ENCODE data around the gene CPA3.

The CPA3 gene, protein sequence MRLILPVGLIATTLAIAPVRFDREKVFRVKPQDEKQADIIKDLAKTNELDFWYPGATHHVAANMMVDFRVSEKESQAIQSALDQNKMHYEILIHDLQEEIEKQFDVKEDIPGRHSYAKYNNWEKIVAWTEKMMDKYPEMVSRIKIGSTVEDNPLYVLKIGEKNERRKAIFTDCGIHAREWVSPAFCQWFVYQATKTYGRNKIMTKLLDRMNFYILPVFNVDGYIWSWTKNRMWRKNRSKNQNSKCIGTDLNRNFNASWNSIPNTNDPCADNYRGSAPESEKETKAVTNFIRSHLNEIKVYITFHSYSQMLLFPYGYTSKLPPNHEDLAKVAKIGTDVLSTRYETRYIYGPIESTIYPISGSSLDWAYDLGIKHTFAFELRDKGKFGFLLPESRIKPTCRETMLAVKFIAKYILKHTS

DNA sequence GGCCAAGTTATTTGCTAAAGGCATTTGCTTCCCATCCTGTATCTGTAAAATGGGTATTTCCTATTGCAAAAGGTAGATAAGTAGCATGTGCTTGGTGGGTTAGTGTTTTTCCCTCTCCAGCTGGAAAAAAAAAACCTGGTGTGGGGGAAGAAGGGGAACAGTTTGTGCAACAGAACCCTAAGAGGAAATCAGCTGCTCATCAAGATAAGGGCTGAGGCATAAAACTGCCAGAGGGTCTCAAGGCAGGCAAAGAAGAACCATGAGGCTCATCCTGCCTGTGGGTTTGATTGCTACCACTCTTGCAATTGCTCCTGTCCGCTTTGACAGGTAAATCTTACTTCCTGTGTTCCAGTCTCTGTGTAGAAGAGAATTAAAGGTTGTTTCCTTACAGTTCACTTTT lies at the start of gene CPA3:
Gene CPA3, plus strand, starts transcription at position 248 of the 400 bp plus-strand sequence. Its CDS starts 12 bp downstream, at position 260.
- H3K4me1 ChIP-seq (ENCODE audit: insufficient read depth, low read length) = no peaks in the 10 kb centered on the region
- H3K36me3 ChIP-seq (ENCODE audit: insufficient read depth, low read length) = no peaks in the 10 kb centered on the region
- no peaks in the 10 kb centered on the region for H3K9me3 ChIP-seq (ENCODE audit: control insufficient read depth, insufficient read depth, low read length)
- H3K9ac ChIP-seq (ENCODE audit: low read depth, low read length) = no peak within 1 kb of the TSS

DNA sequence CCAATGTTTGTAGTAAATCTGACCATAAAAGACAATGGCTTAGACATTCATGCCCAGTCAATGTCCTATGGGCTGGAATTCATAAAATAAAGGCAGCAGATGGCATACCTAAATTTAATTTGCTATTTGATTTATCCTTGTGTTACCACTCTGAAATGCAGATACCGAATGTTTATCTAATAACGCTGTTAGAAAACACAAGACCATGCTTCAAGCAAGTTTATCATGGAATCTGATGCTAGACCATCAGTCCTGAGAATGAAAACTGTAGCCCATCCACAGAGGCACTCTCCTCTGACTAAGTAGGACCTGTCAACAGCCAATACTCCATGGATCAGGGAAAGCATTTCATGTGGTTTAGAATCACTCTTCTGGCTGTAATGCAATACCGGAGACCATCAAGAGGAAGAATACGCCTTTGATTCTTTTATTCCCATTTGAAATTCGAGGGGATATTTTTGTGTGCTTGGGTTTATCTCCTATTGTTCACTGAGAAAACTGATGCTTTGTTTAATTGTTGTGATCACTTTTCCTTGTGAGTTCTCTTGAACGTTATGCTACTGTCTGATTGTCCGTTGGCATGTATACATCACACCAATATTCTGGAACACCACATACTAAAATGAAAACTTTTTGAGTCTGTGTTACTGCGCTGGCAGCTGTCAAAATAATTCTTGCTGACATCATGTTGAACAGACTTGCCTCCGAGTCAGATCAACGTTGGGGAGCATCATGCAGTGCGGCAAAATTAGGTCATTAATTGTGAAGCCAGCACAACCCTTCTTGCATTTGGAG lies 49.6 kb upstream of the CPA3 start:
- H3K9ac ChIP-seq (ENCODE audit: low read depth, low read length) = no peak overlapping the region

DNA sequence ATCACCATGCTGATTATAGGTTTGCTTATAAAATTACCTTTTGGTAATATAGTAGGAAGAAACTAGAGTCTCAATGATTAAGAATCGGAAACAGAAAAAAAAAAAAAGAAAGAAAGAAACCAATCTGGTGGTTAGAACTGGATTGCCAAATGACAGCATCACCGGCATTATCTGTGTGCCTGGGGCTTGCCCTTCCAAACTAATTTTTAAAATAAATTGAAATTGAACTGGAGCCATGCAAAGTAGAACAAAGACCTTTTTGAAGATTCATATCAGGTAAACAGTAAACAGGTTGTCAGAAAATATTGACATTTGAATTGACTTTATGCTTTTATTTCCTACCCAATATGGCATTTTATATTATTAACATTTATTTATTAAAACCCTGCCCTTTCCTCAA lies 48.7 kb upstream of the CPA3 start:
- peaks cover 14% of the 10 kb centered on the region for H3K4me1 ChIP-seq (ENCODE audit: insufficient read depth, low read length)
- H3K36me3 ChIP-seq (ENCODE audit: insufficient read depth, low read length) = no peaks in the 10 kb centered on the region
- no peaks in the 10 kb centered on the region for H3K9me3 ChIP-seq (ENCODE audit: control insufficient read depth, insufficient read depth, low read length)
- no peak overlapping the region for H3K9ac ChIP-seq (ENCODE audit: low read depth, low read length)

More for the DNA sequence above, 49.6 kb upstream of the CPA3 start:
- peaks cover 7% of the 10 kb centered on the region for H3K4me1 ChIP-seq (ENCODE audit: insufficient read depth, low read length)
- no peaks in the 10 kb centered on the region for H3K9me3 ChIP-seq (ENCODE audit: control insufficient read depth, insufficient read depth, low read length)
- H3K36me3 ChIP-seq (ENCODE audit: insufficient read depth, low read length) = no peaks in the 10 kb centered on the region

DNA sequence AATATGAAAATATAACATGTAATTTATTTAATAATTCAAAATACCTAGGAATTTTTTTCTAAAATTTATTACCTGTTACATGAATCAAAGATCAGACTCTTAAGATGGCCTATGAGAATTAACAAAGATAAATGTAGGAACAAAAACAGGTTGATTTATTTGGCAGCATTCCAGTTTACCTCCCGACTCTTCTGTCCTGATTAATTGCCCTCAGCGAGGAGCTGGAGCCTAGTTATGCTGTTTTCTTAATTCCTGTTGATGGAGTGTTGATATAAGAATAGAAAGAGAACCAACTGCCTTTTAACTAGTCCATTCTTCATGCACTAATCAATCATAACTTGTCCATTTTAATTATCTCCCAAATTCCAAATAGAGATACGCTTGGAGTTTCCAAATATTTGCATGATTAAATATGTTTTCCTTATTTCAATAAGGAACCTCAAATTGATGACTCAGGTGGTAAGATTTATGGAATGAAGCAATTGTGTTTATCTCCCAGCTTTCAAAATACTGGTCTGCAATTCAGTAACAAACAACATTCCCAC lies 48.0 kb upstream of the CPA3 start:
- Histone ChIP-seq H3K4me1 (ENCODE audit: insufficient read depth, low read length) (peaks cover 15% of the 10 kb centered on the region), H3K36me3 (ENCODE audit: insufficient read depth, low read length) (no peaks in the 10 kb centered on the region), H3K9ac (ENCODE audit: low read depth, low read length) (no peak overlapping the region), H3K9me3 (ENCODE audit: control insufficient read depth, insufficient read depth, low read length) (no peaks in the 10 kb centered on the region)

DNA sequence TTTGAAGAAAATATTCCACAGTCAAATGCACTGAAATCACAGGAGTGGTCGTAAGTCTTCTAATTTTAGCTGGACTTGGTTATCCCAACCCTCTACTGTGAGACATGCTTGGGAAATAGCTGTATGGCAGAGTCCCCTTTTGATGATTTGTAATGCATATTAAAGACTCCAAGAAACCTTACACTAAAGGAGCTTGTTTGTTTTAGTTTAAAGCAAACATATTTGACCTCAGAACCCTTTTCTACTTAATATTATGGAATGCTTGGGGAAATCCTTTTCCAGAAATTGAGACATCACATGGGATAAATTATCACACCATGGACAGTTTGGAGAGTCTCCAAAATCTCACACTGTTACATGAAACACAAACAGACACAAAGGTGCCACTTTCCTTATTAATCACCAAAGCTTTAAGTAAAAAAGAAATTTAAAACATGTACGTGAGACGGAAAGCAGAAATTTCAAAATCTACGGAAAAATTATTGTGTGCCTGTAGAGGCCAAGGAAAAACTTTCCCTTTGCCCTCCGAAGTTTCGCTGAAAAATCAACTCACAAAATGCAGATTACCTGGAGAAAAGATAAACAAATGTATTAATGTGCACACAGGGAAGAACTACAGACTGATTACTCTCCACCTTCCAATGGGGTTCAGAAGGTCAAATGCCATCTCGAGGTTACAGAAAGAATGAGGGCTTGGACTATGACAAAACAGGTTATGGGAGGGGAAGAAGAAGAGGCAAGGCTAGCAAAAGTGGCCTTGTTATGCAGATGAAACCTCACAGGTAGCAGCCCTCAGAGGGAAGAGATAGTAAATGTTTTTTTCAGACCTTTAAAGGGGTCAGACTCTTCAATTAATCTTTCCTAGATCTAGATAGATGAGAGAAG lies 44.5 kb upstream of the CPA3 start:
- H3K36me3 ChIP-seq (ENCODE audit: insufficient read depth, low read length) = no peaks in the 10 kb centered on the region
- H3K9ac ChIP-seq (ENCODE audit: low read depth, low read length) = no peak overlapping the region
- H3K4me1 ChIP-seq (ENCODE audit: insufficient read depth, low read length) = peaks cover 15% of the 10 kb centered on the region
- no peaks in the 10 kb centered on the region for H3K9me3 ChIP-seq (ENCODE audit: control insufficient read depth, insufficient read depth, low read length)

DNA sequence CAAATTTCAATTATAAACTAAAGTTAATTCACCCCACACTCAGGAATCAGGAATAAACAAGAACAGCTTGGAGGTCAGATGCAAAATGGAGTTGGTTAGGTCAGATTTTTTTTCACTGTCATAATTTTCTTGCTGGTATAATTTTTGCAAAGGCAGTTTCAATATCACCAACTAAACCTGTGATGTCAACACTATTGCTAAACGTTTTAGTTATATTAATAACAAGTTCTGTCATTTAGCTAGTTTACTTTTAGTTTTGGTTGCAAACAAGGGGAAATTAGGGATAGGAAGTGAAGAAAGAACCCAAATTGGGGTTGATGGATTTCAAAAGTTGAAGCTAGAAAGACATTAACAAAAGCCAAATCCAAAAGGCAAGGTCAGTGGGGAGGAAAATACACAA lies 42.1 kb upstream of the CPA3 start:
- Histone ChIP-seq H3K36me3 (ENCODE audit: insufficient read depth, low read length) (no peaks in the 10 kb centered on the region), H3K9me3 (ENCODE audit: control insufficient read depth, insufficient read depth, low read length) (no peaks in the 10 kb centered on the region), H3K4me1 (ENCODE audit: insufficient read depth, low read length) (peaks cover 15% of the 10 kb centered on the region)

DNA sequence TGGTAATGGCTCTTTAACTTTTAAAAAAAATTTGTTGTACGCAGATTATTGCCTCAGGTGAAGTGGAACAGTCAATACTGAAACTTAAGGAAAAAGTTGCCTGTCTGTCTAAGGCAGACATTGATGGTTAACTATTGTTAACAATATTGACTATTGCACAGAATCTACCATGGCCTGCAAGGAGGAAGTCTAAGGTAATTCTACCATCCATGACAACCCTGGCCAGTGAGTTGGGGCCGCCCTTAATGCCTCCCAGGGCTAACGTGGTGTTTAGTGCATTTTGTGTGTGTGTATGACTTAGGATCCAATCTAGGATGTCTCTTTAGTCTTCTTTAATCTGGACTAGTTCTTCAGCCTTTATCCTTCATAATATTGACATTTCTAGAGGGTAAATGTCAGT lies 39.6 kb upstream of the CPA3 start:
- H3K36me3 ChIP-seq (ENCODE audit: insufficient read depth, low read length) = no peaks in the 10 kb centered on the region
- H3K9me3 ChIP-seq (ENCODE audit: control insufficient read depth, insufficient read depth, low read length) = no peaks in the 10 kb centered on the region
- H3K9ac ChIP-seq (ENCODE audit: low read depth, low read length) = no peak overlapping the region
- H3K4me1 ChIP-seq (ENCODE audit: insufficient read depth, low read length) = peaks cover 9% of the 10 kb centered on the region; the same call in 1 of the 2 replicates

More for the DNA sequence above, 42.1 kb upstream of the CPA3 start:
- H3K9ac ChIP-seq (ENCODE audit: low read depth, low read length) = no peak overlapping the region

DNA sequence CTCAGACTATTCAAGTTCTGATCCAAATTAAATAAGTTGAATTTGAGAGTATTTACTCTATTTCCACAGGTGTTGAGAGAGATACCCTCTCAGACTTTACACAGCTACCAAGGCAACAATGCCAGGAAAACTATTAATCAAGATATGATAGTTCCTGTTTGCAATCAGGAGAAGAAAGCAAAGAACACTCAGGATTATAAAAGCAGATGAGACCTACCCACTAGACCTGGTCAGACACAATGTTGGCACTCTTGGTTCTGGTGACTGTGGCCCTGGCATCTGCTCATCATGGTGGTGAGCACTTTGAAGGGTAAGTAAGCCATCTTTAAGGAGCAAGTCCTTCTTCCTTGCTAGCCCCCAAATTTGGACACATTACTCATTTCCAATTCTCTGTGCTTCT lies 37.5 kb upstream of the CPA3 start, which contains the start of gene CPB1:
Gene CPB1, plus strand, starts transcription at position 227 of the 400 bp plus-strand sequence. Its CDS starts 13 bp downstream, at position 240.
- Histone ChIP-seq H3K9ac (ENCODE audit: low read depth, low read length) (no peak within 1 kb of the TSS), H3K4me1 (ENCODE audit: insufficient read depth, low read length) (no peaks in the 10 kb centered on the region), H3K36me3 (ENCODE audit: insufficient read depth, low read length) (no peaks in the 10 kb centered on the region), H3K9me3 (ENCODE audit: control insufficient read depth, insufficient read depth, low read length) (no peaks in the 10 kb centered on the region)

DNA sequence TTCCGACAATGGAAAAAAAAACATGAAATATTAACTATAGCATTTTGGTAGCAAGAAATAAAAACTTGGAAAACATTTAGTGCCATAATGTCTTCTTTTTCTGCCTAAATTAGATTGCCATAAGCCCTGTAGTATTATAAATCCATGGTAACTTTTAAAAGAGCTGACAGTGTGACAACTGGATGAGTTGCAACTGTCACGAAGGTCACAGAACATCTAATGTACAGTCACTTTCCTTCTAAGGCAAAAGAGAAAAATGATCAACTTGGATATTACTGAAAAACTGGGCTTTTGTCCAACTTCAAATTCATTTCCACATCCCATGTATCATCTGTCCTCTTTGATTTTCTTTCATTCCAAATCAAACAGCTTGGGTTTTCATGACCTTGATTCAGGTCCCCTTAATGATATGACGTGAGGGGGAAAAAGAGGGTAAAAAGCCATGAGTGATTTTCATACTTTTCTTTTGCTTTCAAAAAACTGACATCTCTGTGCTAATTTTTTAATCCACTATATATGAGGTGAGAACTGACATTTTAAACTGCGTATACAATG lies 36.9 kb upstream of the CPA3 start:
- H3K4me1 ChIP-seq (ENCODE audit: insufficient read depth, low read length) = no peaks in the 10 kb centered on the region
- H3K9me3 ChIP-seq (ENCODE audit: control insufficient read depth, insufficient read depth, low read length) = no peaks in the 10 kb centered on the region
- no peak overlapping the region for H3K9ac ChIP-seq (ENCODE audit: low read depth, low read length)
- no peaks in the 10 kb centered on the region for H3K36me3 ChIP-seq (ENCODE audit: insufficient read depth, low read length)

DNA sequence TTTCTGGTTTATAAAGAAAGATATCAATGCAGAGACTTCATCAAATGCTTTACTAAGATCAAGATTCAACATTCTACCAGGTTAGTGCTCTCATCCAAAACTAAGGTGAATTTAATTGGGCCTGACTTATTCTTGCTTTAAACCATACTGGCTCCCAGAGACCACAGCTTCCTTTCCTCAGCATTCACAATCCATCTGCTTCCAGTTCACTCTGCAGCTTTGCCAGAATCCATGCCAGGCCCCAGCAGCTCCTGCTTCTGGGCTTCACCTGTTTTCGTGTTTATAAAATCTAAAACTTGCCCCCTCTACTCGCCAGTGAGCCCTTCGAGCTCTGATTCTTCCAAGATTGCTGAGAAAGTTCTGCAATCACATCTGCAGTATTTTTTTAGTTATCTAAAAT lies 35.2 kb upstream of the CPA3 start:
- H3K9me3 ChIP-seq (ENCODE audit: control insufficient read depth, insufficient read depth, low read length) = no peaks in the 10 kb centered on the region
- H3K36me3 ChIP-seq (ENCODE audit: insufficient read depth, low read length) = no peaks in the 10 kb centered on the region
- H3K4me1 ChIP-seq (ENCODE audit: insufficient read depth, low read length) = no peaks in the 10 kb centered on the region
- no peak overlapping the region for H3K9ac ChIP-seq (ENCODE audit: low read depth, low read length)

DNA sequence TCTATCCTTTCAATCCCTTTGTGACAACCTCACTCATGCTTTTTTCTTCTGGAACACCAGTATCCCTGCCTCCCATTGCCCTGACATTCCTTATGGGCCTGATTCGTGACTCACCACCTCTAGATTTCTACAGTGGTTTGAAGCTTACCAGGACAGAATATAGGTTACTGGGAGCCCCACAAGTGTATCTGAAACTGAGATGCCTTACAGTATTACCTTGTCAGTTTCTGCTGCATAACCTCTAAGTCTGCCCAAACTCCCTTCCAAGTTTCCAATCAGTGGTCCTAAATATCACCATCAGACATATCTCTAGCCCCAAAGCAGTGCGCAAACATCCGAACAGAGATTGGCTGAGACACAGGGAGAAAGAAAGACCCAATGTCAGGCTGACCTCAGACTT lies 31.9 kb upstream of the CPA3 start:
- Histone ChIP-seq H3K4me1 (ENCODE audit: insufficient read depth, low read length) (no peaks in the 10 kb centered on the region), H3K9me3 (ENCODE audit: control insufficient read depth, insufficient read depth, low read length) (no peaks in the 10 kb centered on the region), H3K9ac (ENCODE audit: low read depth, low read length) (no peak overlapping the region), H3K36me3 (ENCODE audit: insufficient read depth, low read length) (no peaks in the 10 kb centered on the region)

DNA sequence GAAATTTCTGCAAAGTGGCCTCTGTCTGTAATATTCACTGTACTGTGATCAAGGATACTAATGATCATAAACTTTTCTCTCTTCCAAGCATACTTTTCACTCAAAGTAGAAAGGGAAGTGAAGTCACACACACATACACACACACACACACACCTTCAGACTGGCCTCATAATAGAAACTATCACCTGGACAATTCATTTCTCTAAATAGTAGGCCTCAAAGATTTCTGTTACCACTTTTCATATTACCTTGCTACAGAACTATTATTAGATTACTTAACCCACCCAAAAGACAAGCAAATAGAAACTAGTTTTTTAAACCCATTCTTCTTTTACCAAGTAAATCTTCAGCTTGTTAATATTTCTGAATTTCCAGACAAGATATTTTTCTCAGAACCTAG lies 25.3 kb upstream of the CPA3 start:
- Histone ChIP-seq H3K4me1 (ENCODE audit: insufficient read depth, low read length) (no peaks in the 10 kb centered on the region), H3K9ac (ENCODE audit: low read depth, low read length) (no peak overlapping the region), H3K9me3 (ENCODE audit: control insufficient read depth, insufficient read depth, low read length) (no peaks in the 10 kb centered on the region), H3K36me3 (ENCODE audit: insufficient read depth, low read length) (no peaks in the 10 kb centered on the region)

DNA sequence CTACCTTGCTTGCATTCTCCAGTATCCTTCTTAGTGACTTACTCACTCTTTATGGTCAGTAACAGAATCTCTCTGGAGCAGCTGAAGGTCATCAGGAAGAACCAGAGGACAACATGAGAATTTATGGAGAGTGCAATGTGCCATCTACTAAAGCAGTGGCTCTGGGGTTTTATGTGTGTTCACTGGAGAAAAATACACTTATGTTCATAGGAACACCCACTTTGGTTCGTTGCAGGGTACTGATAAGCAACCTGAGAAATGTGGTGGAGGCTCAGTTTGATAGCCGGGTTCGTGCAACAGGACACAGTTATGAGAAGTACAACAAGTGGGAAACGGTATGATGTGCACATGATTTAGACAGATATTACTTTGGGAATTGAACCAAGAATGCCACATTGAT lies 24.6 kb upstream of the CPA3 start:
- Histone ChIP-seq H3K4me1 (ENCODE audit: insufficient read depth, low read length) (no peaks in the 10 kb centered on the region), H3K36me3 (ENCODE audit: insufficient read depth, low read length) (no peaks in the 10 kb centered on the region), H3K9me3 (ENCODE audit: control insufficient read depth, insufficient read depth, low read length) (no peaks in the 10 kb centered on the region), H3K9ac (ENCODE audit: low read depth, low read length) (no peak overlapping the region)
